ENCODE results near the gene SNAI1. TPM values are rescaled to one million over a fixed set of nuclear protein-coding genes. Genes with fewer than 3 reads are reported as not detected.

SNAI1 gene
- under 1 TPM in 2 of 3 donors, not detected in 1; 0.36 to 0.68 TPM for polyA plus RNA-seq

- DNase-seq: peak; percentile 77 to 86 (median 85)
- Mint-ChIP-seq H3K27ac (peak within 1 kb of the TSS in 5 of 6 donors; percentile 48 to 79 (median 72)), H3K4me1 (peaks cover 23 to 30% of the 10 kb centered on the region in 2 donors), H3K27me3 (ENCODE audit: low read depth in 3 of 3) (peaks cover 2 to 13% (median 11%) of the 10 kb centered on the region in 3 donors), H3K9me3 (no peaks in the 10 kb centered on the region), H3K36me3 (no peaks in the 10 kb centered on the region), H3K4me3 (peak within 1 kb of the TSS; percentile 71 to 76 (median 76))
Measured at GRCh38 chr20:49982346-49983122, at the start of gene SNAI1. Gene SNAI1, plus strand, starts transcription at chr20:49982980. Its CDS starts 80 bp downstream, at chr20:49983060.

- peak overlapping the region; percentile 89 to 98 (median 97) for H3K4me3 Mint-ChIP-seq
- H3K9me3 Mint-ChIP-seq: no peaks in the 10 kb centered on the region
- peaks cover 42 to 53% of the 10 kb centered on the region in 2 donors for H3K4me1 Mint-ChIP-seq
- DNase-seq: no peak
- H3K27me3 Mint-ChIP-seq (ENCODE audit: low read depth in 3 of 3): peaks cover 5 to 11% (median 6%) of the 10 kb centered on the region in 3 donors
- H3K27ac Mint-ChIP-seq: peak overlapping the region; percentile 19 to 89 (median 63)
- H3K36me3 Mint-ChIP-seq: no peaks in the 10 kb centered on the region
Measured at GRCh38 chr20:49935746-49936152, 47.0 kb upstream of the SNAI1 start.

GRCh38 chr20:49936153-49937026 is 46.4 kb upstream of the SNAI1 start, which contains the start of gene RNF114:
Gene RNF114, plus strand, starts transcription at chr20:49936397. Its CDS starts 16 bp downstream, at chr20:49936413.
- peaks cover 5 to 11% (median 6%) of the 10 kb centered on the region in 3 donors for H3K27me3 Mint-ChIP-seq (ENCODE audit: low read depth in 3 of 3)
- H3K4me3 Mint-ChIP-seq: peak within 1 kb of the TSS; percentile 89 to 98 (median 97)
- peaks cover 0 to 5% (median 0%) of the 10 kb centered on the region in 3 donors for H3K36me3 Mint-ChIP-seq
- no peaks in the 10 kb centered on the region for H3K9me3 Mint-ChIP-seq
- peak; percentile 81 to 87 (median 87) for DNase-seq
- peaks cover 47 to 59% of the 10 kb centered on the region in 2 donors for H3K4me1 Mint-ChIP-seq
- H3K27ac Mint-ChIP-seq: peak within 1 kb of the TSS; percentile 89 to 96 (median 92)

- Mint-ChIP-seq H3K27me3 (ENCODE audit: low read depth in 3 of 3) (peaks cover 5 to 11% (median 6%) of the 10 kb centered on the region in 3 donors), H3K4me1 (peaks cover 50 to 63% of the 10 kb centered on the region in 2 donors), H3K36me3 (peaks cover 0 to 7% (median 0%) of the 10 kb centered on the region in 3 donors), H3K9me3 (no peaks in the 10 kb centered on the region), H3K4me3 (peak overlapping the region; percentile 89 to 98 (median 97)), H3K27ac (peak overlapping the region; percentile 89 to 96 (median 92))
- DNase-seq: peak in 2 of 3 donors; percentile 20 to 30
Measured at GRCh38 chr20:49937027-49937929, 45.5 kb upstream of the SNAI1 start.

GRCh38 chr20:49938173-49939163 is 44.3 kb upstream of the SNAI1 start:
- peak overlapping the region; percentile 31 to 66 (median 60) for H3K27ac Mint-ChIP-seq
- H3K9me3 Mint-ChIP-seq: no peaks in the 10 kb centered on the region
- H3K36me3 Mint-ChIP-seq: peaks cover 0 to 7% (median 0%) of the 10 kb centered on the region in 3 donors
- DNase-seq: no peak
- H3K27me3 Mint-ChIP-seq (ENCODE audit: low read depth in 3 of 3): peaks cover 5 to 11% (median 6%) of the 10 kb centered on the region in 3 donors
- H3K4me3 Mint-ChIP-seq: peak overlapping the region; percentile 30 to 89 (median 62)
- H3K4me1 Mint-ChIP-seq: peaks cover 52 to 71% of the 10 kb centered on the region in 2 donors

- Mint-ChIP-seq H3K27ac (peak overlapping the region in 1 of 6 donors; percentile 48), H3K27me3 (ENCODE audit: low read depth in 3 of 3) (peaks cover 5 to 9% (median 6%) of the 10 kb centered on the region in 3 donors), H3K9me3 (no peaks in the 10 kb centered on the region), H3K4me3 (no peak overlapping the region), H3K36me3 (peaks cover 4 to 17% (median 4%) of the 10 kb centered on the region in 3 donors), H3K4me1 (peaks cover 48 to 70% of the 10 kb centered on the region in 2 donors)
- DNase-seq: no peak
Measured at GRCh38 chr20:49941456-49941855, 41.3 kb upstream of the SNAI1 start.

- Mint-ChIP-seq H3K9me3 (no peaks in the 10 kb centered on the region), H3K4me1 (peaks cover 41 to 61% of the 10 kb centered on the region in 2 donors), H3K4me3 (no peak overlapping the region), H3K27ac (no peak overlapping the region), H3K36me3 (peaks cover 7 to 20% (median 7%) of the 10 kb centered on the region in 3 donors), H3K27me3 (ENCODE audit: low read depth in 3 of 3) (peaks cover 2% of the 10 kb centered on the region in 3 donors)
- DNase-seq: no peak
Measured at GRCh38 chr20:49942303-49942702, 40.5 kb upstream of the SNAI1 start.

GRCh38 chr20:49942942-49943341 is 39.8 kb upstream of the SNAI1 start:
- H3K9me3 Mint-ChIP-seq: no peaks in the 10 kb centered on the region
- peaks cover 34 to 55% of the 10 kb centered on the region in 2 donors for H3K4me1 Mint-ChIP-seq
- peaks cover 10 to 23% (median 11%) of the 10 kb centered on the region in 3 donors for H3K36me3 Mint-ChIP-seq
- no peak overlapping the region for H3K4me3 Mint-ChIP-seq
- H3K27me3 Mint-ChIP-seq (ENCODE audit: low read depth in 3 of 3): peaks cover 2% of the 10 kb centered on the region in 3 donors
- no peak for DNase-seq
- peak overlapping the region in 2 of 6 donors; percentile 18 to 55 for H3K27ac Mint-ChIP-seq

GRCh38 chr20:49945306-49945700 is 37.5 kb upstream of the SNAI1 start:
- H3K4me3 Mint-ChIP-seq: no peak overlapping the region
- no peak for DNase-seq
- H3K36me3 Mint-ChIP-seq: peaks cover 21 to 36% (median 21%) of the 10 kb centered on the region in 3 donors
- peaks cover 20 to 33% of the 10 kb centered on the region in 2 donors for H3K4me1 Mint-ChIP-seq
- H3K27me3 Mint-ChIP-seq (ENCODE audit: low read depth in 3 of 3): peaks cover 0 to 2% (median 0%) of the 10 kb centered on the region in 3 donors
- peak overlapping the region in 1 of 6 donors; percentile 71 for H3K27ac Mint-ChIP-seq
- H3K9me3 Mint-ChIP-seq: no peaks in the 10 kb centered on the region

- Mint-ChIP-seq H3K36me3 (peaks cover 21 to 36% (median 21%) of the 10 kb centered on the region in 3 donors), H3K9me3 (no peaks in the 10 kb centered on the region), H3K4me1 (peaks cover 19 to 30% of the 10 kb centered on the region in 2 donors), H3K4me3 (no peak overlapping the region), H3K27ac (no peak overlapping the region), H3K27me3 (ENCODE audit: low read depth in 3 of 3) (peaks cover 0 to 2% (median 0%) of the 10 kb centered on the region in 3 donors)
- no peak for DNase-seq
Measured at GRCh38 chr20:49945701-49946477, 36.9 kb upstream of the SNAI1 start.

- no peak overlapping the region for H3K27ac Mint-ChIP-seq
- no peak overlapping the region for H3K4me3 Mint-ChIP-seq
- peaks cover 25 to 42% (median 35%) of the 10 kb centered on the region in 3 donors for H3K36me3 Mint-ChIP-seq
- H3K9me3 Mint-ChIP-seq: no peaks in the 10 kb centered on the region
- H3K27me3 Mint-ChIP-seq (ENCODE audit: low read depth in 3 of 3): peaks cover 0 to 2% (median 0%) of the 10 kb centered on the region in 3 donors
- H3K4me1 Mint-ChIP-seq: peaks cover 10 to 16% of the 10 kb centered on the region in 2 donors
- DNase-seq: no peak
Measured at GRCh38 chr20:49948178-49948577, 34.6 kb upstream of the SNAI1 start.

All from immature natural killer cell (primary cell).